DMS153 treated with DMSO at 0.1 percent for 48 hours (cell line): Measurements from ENCODE around the gene PDGFRB.

Experiments
- DNase-seq: peaks from one replicate; lab custom pipeline; 2025; ENCODE audit not compliant: unreplicated experiment; lab: John Stamatoyannopoulos, UW

The PDGFRB gene

GRCh38 chr5:150147670-150148069 is 8.0 kb downstream of the PDGFRB start:
- DNase-seq: no peak

- no peak for DNase-seq
Measured at GRCh38 chr5:150146862-150147601, 8.6 kb downstream of the PDGFRB start.

GRCh38 chr5:150146235-150146634 is 9.4 kb downstream of the PDGFRB start:
- no peak for DNase-seq

GRCh38 chr5:150144879-150145278 is 10.8 kb downstream of the PDGFRB start:
- DNase-seq: no peak

- DNase-seq: no peak
Measured at GRCh38 chr5:150144246-150144801, 11.3 kb downstream of the PDGFRB start.

- DNase-seq: no peak
Measured at GRCh38 chr5:150143350-150144245, 12.0 kb downstream of the PDGFRB start.

- DNase-seq: no peak
Measured at GRCh38 chr5:150142959-150143349, 12.7 kb downstream of the PDGFRB start.

GRCh38 chr5:150142185-150142958 is 13.3 kb downstream of the PDGFRB start:
- DNase-seq: no peak

- no peak for DNase-seq
Measured at GRCh38 chr5:150141544-150142184, 14.0 kb downstream of the PDGFRB start.

- DNase-seq: no peak
Measured at GRCh38 chr5:150140830-150141229, 14.8 kb downstream of the PDGFRB start.

- no peak for DNase-seq
Measured at GRCh38 chr5:150139334-150139733, 16.3 kb downstream of the PDGFRB start.

GRCh38 chr5:150138551-150139265 is 16.9 kb downstream of the PDGFRB start:
- no peak for DNase-seq

GRCh38 chr5:150137997-150138396 is 17.6 kb downstream of the PDGFRB start:
- no peak for DNase-seq

GRCh38 chr5:150137168-150137957 is 18.3 kb downstream of the PDGFRB start:
- DNase-seq: no peak

GRCh38 chr5:150136305-150137167 is 19.1 kb downstream of the PDGFRB start:
- no peak for DNase-seq

- no peak for DNase-seq
Measured at GRCh38 chr5:150135557-150136304, 19.9 kb downstream of the PDGFRB start.

- DNase-seq: no peak
Measured at GRCh38 chr5:150134198-150134588, 21.5 kb downstream of the PDGFRB start.
